ENCODE results near the gene GLRA2. TPM values are rescaled to one million over a fixed set of nuclear protein-coding genes. Genes with fewer than 3 reads are reported as not detected.

The GLRA2 gene
- polyA plus RNA-seq, 1 donor (not counting 4 experiments of a cell fraction or from before 2014, with no cell fraction given): not detected

GRCh38 chrX:14616836-14617235 is 87.5 kb downstream of the GLRA2 start:
- no peaks in the 10 kb centered on the region for H3K4me1 ChIP-seq (ENCODE audit: control insufficient read depth, extremely low read depth, insufficient read depth, low read length)
- H3K9me1 ChIP-seq (ENCODE audit: control insufficient read depth, extremely low read depth, insufficient read depth, low read length): no peaks in the 10 kb centered on the region
- no peaks in the 10 kb centered on the region for H4K20me1 ChIP-seq (ENCODE audit: control insufficient read depth, extremely low read depth, insufficient read depth, low read length)
- H3K27ac ChIP-seq (ENCODE audit: control insufficient read depth, insufficient read depth, low read length): no peak overlapping the region
- H3K27me3 ChIP-seq (ENCODE audit: control insufficient read depth, extremely low read depth, insufficient read depth, low read length): no peaks in the 10 kb centered on the region
- no peak overlapping the region for H3K4me2 ChIP-seq (ENCODE audit: control insufficient read depth, extremely low read depth, insufficient read depth, low read depth, low read length)
- H3K36me3 ChIP-seq (ENCODE audit: control insufficient read depth in 2 of 2, extremely low read depth in 1 of 2, insufficient read depth in 2 of 2, low read length in 2 of 2): no peaks in the 10 kb centered on the region
- H2AFZ ChIP-seq (ENCODE audit: control insufficient read depth, low read length): no peak overlapping the region
- H3K9me3 ChIP-seq (ENCODE audit: control insufficient read depth, low read depth, low read length): no peaks in the 10 kb centered on the region
- H3K79me2 ChIP-seq (ENCODE audit: control insufficient read depth, insufficient read depth, low read length): no peaks in the 10 kb centered on the region
- FAIRE-seq: no peak
- TF ChIP-seq EZH2 (IDR thresholded peaks at IDR 0.05; ENCODE audit: low read length): no peak
- no peak for TF ChIP-seq CTCF (optimal IDR thresholded peaks at IDR 0.05 in 1 of 3, IDR thresholded peaks at IDR 0.05 in 1 of 3, conservative IDR thresholded peaks at IDR 0.05 in 1 of 3; ENCODE audit: extremely low read depth in 1 of 3, insufficient read depth in 2 of 3, low read length in 3 of 3)
- no peak overlapping the region for H3K4me3 ChIP-seq (ENCODE audit: control insufficient read depth in 2 of 3, extremely low read depth in 1 of 3, insufficient read depth in 2 of 3, low read depth in 1 of 3, low read length in 3 of 3)
- no peak overlapping the region for H3K9ac ChIP-seq (ENCODE audit: control insufficient read depth, extremely low read depth, insufficient read depth, low read length)
- dilution Hi-C loops (cut with MboI; ENCODE audit: extremely low pct_ligation_motif_present, low sequenced_read_pairs): no loop called here
- no peak for DNase-seq (ENCODE audit: low read depth, low spot score)

GRCh38 chrX:14618177-14618965 is 89.0 kb downstream of the GLRA2 start:
- no peaks in the 10 kb centered on the region for H3K79me2 ChIP-seq (ENCODE audit: control insufficient read depth, insufficient read depth, low read length)
- no peaks in the 10 kb centered on the region for H3K9me1 ChIP-seq (ENCODE audit: control insufficient read depth, extremely low read depth, insufficient read depth, low read length)
- no peak overlapping the region for H2AFZ ChIP-seq (ENCODE audit: control insufficient read depth, low read length)
- dilution Hi-C loops (cut with MboI; ENCODE audit: extremely low pct_ligation_motif_present, low sequenced_read_pairs): no loop called here
- no peaks in the 10 kb centered on the region for H3K9me3 ChIP-seq (ENCODE audit: control insufficient read depth, low read depth, low read length)
- no peaks in the 10 kb centered on the region for H3K4me1 ChIP-seq (ENCODE audit: control insufficient read depth, extremely low read depth, insufficient read depth, low read length)
- no peak overlapping the region for H3K27ac ChIP-seq (ENCODE audit: control insufficient read depth, insufficient read depth, low read length)
- no peaks in the 10 kb centered on the region for H3K27me3 ChIP-seq (ENCODE audit: control insufficient read depth, extremely low read depth, insufficient read depth, low read length)
- H3K4me2 ChIP-seq (ENCODE audit: control insufficient read depth, extremely low read depth, insufficient read depth, low read depth, low read length): no peak overlapping the region
- FAIRE-seq (no peak), DNase-seq (ENCODE audit: low read depth, low spot score) (no peak)
- H3K4me3 ChIP-seq (ENCODE audit: control insufficient read depth in 2 of 3, extremely low read depth in 1 of 3, insufficient read depth in 2 of 3, low read depth in 1 of 3, low read length in 3 of 3): no peak overlapping the region
- H3K9ac ChIP-seq (ENCODE audit: control insufficient read depth, extremely low read depth, insufficient read depth, low read length): no peak overlapping the region
- no peaks in the 10 kb centered on the region for H3K36me3 ChIP-seq (ENCODE audit: control insufficient read depth in 2 of 2, extremely low read depth in 1 of 2, insufficient read depth in 2 of 2, low read length in 2 of 2)
- H4K20me1 ChIP-seq (ENCODE audit: control insufficient read depth, extremely low read depth, insufficient read depth, low read length): no peaks in the 10 kb centered on the region
- TF ChIP-seq CTCF (optimal IDR thresholded peaks at IDR 0.05 in 1 of 3, IDR thresholded peaks at IDR 0.05 in 1 of 3, conservative IDR thresholded peaks at IDR 0.05 in 1 of 3; ENCODE audit: extremely low read depth in 1 of 3, insufficient read depth in 2 of 3, low read length in 3 of 3) (no peak), EZH2 (IDR thresholded peaks at IDR 0.05; ENCODE audit: low read length) (no peak)

Data from keratinocyte (primary cell).